ENCODE data around the gene VCX3A. TPM values are rescaled to one million over a fixed set of nuclear protein-coding genes. Genes with fewer than 3 reads are reported as not detected.
"Not testable (repeated sequence)": the region's sequence is repeated elsewhere in the genome, so short reads cannot be mapped to it uniquely, and the experiment has no call there.

Gene VCX3A
- not detected for total RNA-seq
- not detected for polyA plus RNA-seq

- H3K4me3 ChIP-seq (ENCODE audit: low read depth in 1 of 3, low read length in 3 of 3); H3K4me1 ChIP-seq (ENCODE audit: control insufficient read depth in 4 of 4, insufficient read depth in 4 of 4, low read length in 3 of 4); H3K27ac ChIP-seq (ENCODE audit: low read depth in 1 of 2, low read length in 2 of 2); H3K9ac ChIP-seq (ENCODE audit: low read depth in 1 of 2, low read length in 2 of 2); H3K36me3 ChIP-seq (ENCODE audit: control insufficient read depth in 4 of 4, insufficient read depth in 3 of 4, low read depth in 1 of 4, low read length in 3 of 4); DNase-seq (ENCODE audit: low spot score); H3K9me3 ChIP-seq (ENCODE audit: control insufficient read depth in 4 of 4, low read length in 3 of 4); H3K27me3 ChIP-seq (ENCODE audit: control insufficient read depth in 4 of 4, insufficient read depth in 4 of 4, low read length in 3 of 4): not testable (repeated sequence)
- WGBS: 87% methylated on average over 1 of the region's 1 CpG
These were observed at the start of gene VCX3A for GRCh38 chrX:6535018-6535417. TSS of gene VCX3A (minus strand) at chrX:6535118. CDS start at chrX:6534497, 621 bp downstream.

- no peaks in the 10 kb centered on the region for H3K27me3 ChIP-seq (ENCODE audit: control insufficient read depth in 4 of 4, insufficient read depth in 4 of 4, low read length in 3 of 4)
- H3K4me1 ChIP-seq (ENCODE audit: control insufficient read depth in 4 of 4, insufficient read depth in 4 of 4, low read length in 3 of 4): no peaks in the 10 kb centered on the region
- DNase-seq (ENCODE audit: low spot score): no peak
- TF ChIP-seq HNF4G (IDR thresholded peaks at IDR 0.05): no peak
- peak; percentile 15 for TF ChIP-seq CTCF (IDR thresholded peaks at IDR 0.05; ENCODE audit: low read depth, low read length, missing input control)
- TF ChIP-seq RXRA (IDR thresholded peaks at IDR 0.05): no peak
- no peak for TF ChIP-seq REST (IDR thresholded peaks at IDR 0.05)
- TF ChIP-seq FOXA2 (IDR thresholded peaks at IDR 0.05): no peak
- TF ChIP-seq JUND (IDR thresholded peaks at IDR 0.05): no peak
- no peak for TF ChIP-seq YY1 (IDR thresholded peaks at IDR 0.05)
- peak in 1 of 2 donors; percentile 58 for TF ChIP-seq RAD21 (IDR thresholded peaks at IDR 0.05)
- TF ChIP-seq MAX (IDR thresholded peaks at IDR 0.05): no peak
- TF ChIP-seq ZBTB33 (IDR thresholded peaks at IDR 0.05): no peak
- TF ChIP-seq ATF3 (IDR thresholded peaks at IDR 0.05): no peak
- TF ChIP-seq SP1 (IDR thresholded peaks at IDR 0.05): no peak
- no peak for TF ChIP-seq EGR1 (IDR thresholded peaks at IDR 0.05; ENCODE audit: low read depth in 2 of 2)
- TF ChIP-seq TAF1 (conservative IDR thresholded peaks at IDR 0.05): no peak
- TF ChIP-seq HNF4A (conservative IDR thresholded peaks at IDR 0.05): no peak
- 74% methylated on average over 5 of the region's 5 CpGs for WGBS
- H3K4me3 ChIP-seq (ENCODE audit: low read depth in 1 of 3, low read length in 3 of 3): no peak overlapping the region
- H3K36me3 ChIP-seq (ENCODE audit: control insufficient read depth in 4 of 4, insufficient read depth in 3 of 4, low read depth in 1 of 4, low read length in 3 of 4): no peaks in the 10 kb centered on the region
- no peak overlapping the region for H3K9ac ChIP-seq (ENCODE audit: low read depth in 1 of 2, low read length in 2 of 2)
- H3K9me3 ChIP-seq (ENCODE audit: control insufficient read depth in 4 of 4, low read length in 3 of 4): no peaks in the 10 kb centered on the region
- H3K27ac ChIP-seq (ENCODE audit: low read depth in 1 of 2, low read length in 2 of 2): no peak overlapping the region
These were observed 39.8 kb upstream of the VCX3A start for GRCh38 chrX:6574762-6575161.
